ENCODE results near the gene PAX7.

GRCh38 chr1:18608534-18608933 lies 22.1 kb upstream of the PAX7 start:
- TF ChIP-seq, protein P1, sequence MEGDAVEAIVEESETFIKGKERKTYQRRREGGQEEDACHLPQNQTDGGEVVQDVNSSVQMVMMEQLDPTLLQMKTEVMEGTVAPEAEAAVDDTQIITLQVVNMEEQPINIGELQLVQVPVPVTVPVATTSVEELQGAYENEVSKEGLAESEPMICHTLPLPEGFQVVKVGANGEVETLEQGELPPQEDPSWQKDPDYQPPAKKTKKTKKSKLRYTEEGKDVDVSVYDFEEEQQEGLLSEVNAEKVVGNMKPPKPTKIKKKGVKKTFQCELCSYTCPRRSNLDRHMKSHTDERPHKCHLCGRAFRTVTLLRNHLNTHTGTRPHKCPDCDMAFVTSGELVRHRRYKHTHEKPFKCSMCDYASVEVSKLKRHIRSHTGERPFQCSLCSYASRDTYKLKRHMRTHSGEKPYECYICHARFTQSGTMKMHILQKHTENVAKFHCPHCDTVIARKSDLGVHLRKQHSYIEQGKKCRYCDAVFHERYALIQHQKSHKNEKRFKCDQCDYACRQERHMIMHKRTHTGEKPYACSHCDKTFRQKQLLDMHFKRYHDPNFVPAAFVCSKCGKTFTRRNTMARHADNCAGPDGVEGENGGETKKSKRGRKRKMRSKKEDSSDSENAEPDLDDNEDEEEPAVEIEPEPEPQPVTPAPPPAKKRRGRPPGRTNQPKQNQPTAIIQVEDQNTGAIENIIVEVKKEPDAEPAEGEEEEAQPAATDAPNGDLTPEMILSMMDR (IDR thresholded peaks at IDR 0.05): no peak; the same call in 2 of the 3 replicates
- TF ChIP-seq EP300 (IDR thresholded peaks at IDR 0.05): no peak
- TF ChIP-seq KDM5A (IDR thresholded peaks at IDR 0.05): no peak
- TF ChIP-seq MAX (IDR thresholded peaks at IDR 0.05): no peak
- TF ChIP-seq JUNB (IDR thresholded peaks at IDR 0.05): no peak
- TF ChIP-seq, protein P2, sequence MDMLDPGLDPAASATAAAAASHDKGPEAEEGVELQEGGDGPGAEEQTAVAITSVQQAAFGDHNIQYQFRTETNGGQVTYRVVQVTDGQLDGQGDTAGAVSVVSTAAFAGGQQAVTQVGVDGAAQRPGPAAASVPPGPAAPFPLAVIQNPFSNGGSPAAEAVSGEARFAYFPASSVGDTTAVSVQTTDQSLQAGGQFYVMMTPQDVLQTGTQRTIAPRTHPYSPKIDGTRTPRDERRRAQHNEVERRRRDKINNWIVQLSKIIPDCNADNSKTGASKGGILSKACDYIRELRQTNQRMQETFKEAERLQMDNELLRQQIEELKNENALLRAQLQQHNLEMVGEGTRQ (IDR thresholded peaks at IDR 0.05): no peak
- no peak for TF ChIP-seq RCOR1 (IDR thresholded peaks at IDR 0.05; ENCODE audit: low read depth, low read length)
- TF ChIP-seq HOXB13 (CRISPR knock-in tag; IDR thresholded peaks at IDR 0.05; ENCODE audit: low read depth): no peak
- TF ChIP-seq MAFK (IDR thresholded peaks at IDR 0.05; ENCODE audit: partially characterized antibody): no peak
- TF ChIP-seq ZSCAN20 (CRISPR knock-in tag; IDR thresholded peaks at IDR 0.05): no peak
- TF ChIP-seq HDAC2 (IDR thresholded peaks at IDR 0.05): no peak
- no peak for TF ChIP-seq PHF8 (IDR thresholded peaks at IDR 0.05; ENCODE audit: borderline replicate concordance, low read depth)
- no peak for TF ChIP-seq MAZ (IDR thresholded peaks at IDR 0.05; ENCODE audit: borderline replicate concordance, low read depth, low read length)
- TF ChIP-seq POLR2A (IDR thresholded peaks at IDR 0.05; ENCODE audit: low read length): no peak
